OCI-LY7 (cell line): Measurements from ENCODE around the gene MTUS2. TPM values are rescaled to one million over a fixed set of nuclear protein-coding genes. Genes with fewer than 3 reads are reported as not detected.

Experiments used
- BruUV-seq: library from RNA; stranded (reverse); fragments of 400-500 nt; replicated peaks from 2 replicates; lab custom pipeline; 2021; lab: Mats Ljungman, UMichigan
- CTCF ChIA-PET: fragments of 300-600 bp; sonication (Branson Sonifier 250); formaldehyde crosslinking; loops from one replicate; lab custom pipeline; 2022; ENCODE audit warnings: antibody characterized with exemption; ENCODE audit not compliant: unreplicated experiment; lab: Charles Lee
- POLR2A ChIA-PET: fragments of 300-600 bp; sonication (Branson Sonifier 250); formaldehyde crosslinking; loops from one replicate; lab custom pipeline; 2022; ENCODE audit warnings: antibody characterized with exemption; lab: Charles Lee
- DNase-seq: peaks from one replicate; pipeline ENCODE4 v3.0.0-alpha.2; 2015; ENCODE audit warnings: low spot score
- H2AFZ ChIP-seq: fragments of 200-600 bp; sonication (generic), shearing (Covaris generic); 2 replicates; pipeline ENCODE4 v1.6.1; 2014; ENCODE audit warnings: mild to moderate bottlenecking, antibody characterized with exemption, low read length, moderate library complexity
- H3K27ac ChIP-seq: fragments of 200-600 bp; sonication (generic); 2 replicates; pipeline ENCODE4 v1.5.1; 2014; ENCODE audit warnings: mixed run types, low read depth, mild to moderate bottlenecking, moderate library complexity, low read length, inconsistent platforms; ENCODE audit not compliant: poor library complexity, severe bottlenecking
- H3K36me3 ChIP-seq: fragments of 200-600 bp; sonication (generic); 2 replicates; pipeline ENCODE4 v1.6.1; 2014; ENCODE audit warnings: mild to moderate bottlenecking, antibody characterized with exemption, low read length, moderate library complexity, mixed read lengths; ENCODE audit not compliant: insufficient read depth
- H3K4me1 ChIP-seq: fragments of 200-600 bp; sonication (generic); 2 replicates; pipeline ENCODE4 v1.5.1; 2014; ENCODE audit warnings: mild to moderate bottlenecking, low read length; ENCODE audit not compliant: insufficient read depth, poor library complexity, severe bottlenecking
- H3K4me2 ChIP-seq: fragments of 200-600 bp; sonication (generic); 2 replicates; pipeline ENCODE4 v1.6.1; 2014; ENCODE audit warnings: mild to moderate bottlenecking, low read length
- H3K4me3 ChIP-seq: fragments of 200-600 bp; sonication (generic); 2 replicates; pipeline ENCODE4 v1.5.1; 2014; ENCODE audit warnings: mild to moderate bottlenecking, low read depth, low read length; ENCODE audit not compliant: poor library complexity, severe bottlenecking
- H3K79me2 ChIP-seq: fragments of 200-600 bp; sonication (generic); 2 replicates; pipeline ENCODE4 v1.6.1; 2016; ENCODE audit warnings: low read depth, mild to moderate bottlenecking, low read length, moderate library complexity, mixed read lengths; ENCODE audit not compliant: insufficient read depth
- H3K9me2 ChIP-seq: fragments of 200-600 bp; sonication (generic); 2 replicates; pipeline ENCODE4 v1.6.1; 2016; ENCODE audit warnings: mild to moderate bottlenecking, low read length, mixed read lengths; ENCODE audit not compliant: insufficient read depth
- H3K9me3 ChIP-seq: fragments of 200-600 bp; sonication (generic); 2 replicates; pipeline ENCODE4 v1.6.1; 2014; ENCODE audit warnings: mild to moderate bottlenecking, mixed run types, low read length, mixed read lengths
- H4K20me1 ChIP-seq: fragments of 200-600 bp; sonication (generic); 2 replicates; pipeline ENCODE4 v1.6.1; 2014; ENCODE audit warnings: mild to moderate bottlenecking, antibody characterized with exemption, low read length, moderate library complexity, mixed read lengths; ENCODE audit not compliant: insufficient read depth
- EZH2phosphoT487 ChIP-seq: fragments of 200-600 bp; sonication (generic); IDR thresholded peaks from 2 replicates; pipeline ENCODE4 v1.6.1; 2018; ENCODE audit warnings: low read depth, borderline replicate concordance, mild to moderate bottlenecking, mixed run types, antibody characterized with exemption, low read length, moderate library complexity, mixed read lengths
- intact Hi-C: fragments of 100-400 bp; cut with micrococcal nuclease; formaldehyde crosslinking; loops from one replicate; pipeline ENCODE4 v1.10.0; 2022; ENCODE audit not compliant: unreplicated experiment
- total RNA-seq, 2 experiments: library from RNA; depleted of rRNA in 1 of 2; stranded (reverse); fragments of >200 nt in 1 of 2; shearing (Covaris generic) in 1 of 2; gene quantifications; 2 replicates each; pipeline ENCODE4 v1.2.3, GENCODE V29; 2014 to 2022
- TF ChIP-seq, protein P1 (sequence below): fragments of 200-600 bp; sonication (generic); conservative IDR thresholded peaks from 2 replicates; pipeline ENCODE4 v1.5.1; 2014; ENCODE audit warnings: mild to moderate bottlenecking, antibody characterized with exemption, low read length, moderate library complexity, mixed read lengths

MTUS2 gene
- total RNA-seq, 2 experiments from 2014 or later = 0.16 to 9.8 TPM

DNA sequence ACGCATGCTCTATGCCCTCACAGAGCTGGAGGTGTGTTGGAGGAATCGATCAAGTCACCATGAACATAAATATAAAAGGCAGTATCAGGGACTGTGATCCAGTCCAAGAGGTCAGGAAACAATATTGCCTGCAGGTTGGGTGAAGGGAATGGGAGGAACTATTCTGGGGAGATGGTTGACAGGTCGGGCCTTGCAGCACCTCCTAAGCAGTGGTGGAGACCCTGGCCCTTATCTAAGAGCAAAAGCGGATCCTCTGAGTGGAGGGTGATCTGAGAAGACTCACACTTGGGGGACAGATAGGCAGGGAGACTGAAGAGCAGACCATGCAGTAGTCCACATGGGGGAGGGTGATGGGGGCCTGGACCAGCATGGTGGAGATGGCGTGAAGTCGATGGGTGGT is 561.9 kb downstream of the MTUS2 start:
- no peak overlapping the region for H3K27ac ChIP-seq
- intact Hi-C loops = no loop called here
- H2AFZ ChIP-seq = no peak overlapping the region
- no peaks in the 10 kb centered on the region for H3K9me3 ChIP-seq
- no peaks in the 10 kb centered on the region for H3K9me2 ChIP-seq
- no peaks in the 10 kb centered on the region for H3K4me1 ChIP-seq
- TF ChIP-seq EZH2phosphoT487 = no peak
- TF ChIP-seq, protein P1, sequence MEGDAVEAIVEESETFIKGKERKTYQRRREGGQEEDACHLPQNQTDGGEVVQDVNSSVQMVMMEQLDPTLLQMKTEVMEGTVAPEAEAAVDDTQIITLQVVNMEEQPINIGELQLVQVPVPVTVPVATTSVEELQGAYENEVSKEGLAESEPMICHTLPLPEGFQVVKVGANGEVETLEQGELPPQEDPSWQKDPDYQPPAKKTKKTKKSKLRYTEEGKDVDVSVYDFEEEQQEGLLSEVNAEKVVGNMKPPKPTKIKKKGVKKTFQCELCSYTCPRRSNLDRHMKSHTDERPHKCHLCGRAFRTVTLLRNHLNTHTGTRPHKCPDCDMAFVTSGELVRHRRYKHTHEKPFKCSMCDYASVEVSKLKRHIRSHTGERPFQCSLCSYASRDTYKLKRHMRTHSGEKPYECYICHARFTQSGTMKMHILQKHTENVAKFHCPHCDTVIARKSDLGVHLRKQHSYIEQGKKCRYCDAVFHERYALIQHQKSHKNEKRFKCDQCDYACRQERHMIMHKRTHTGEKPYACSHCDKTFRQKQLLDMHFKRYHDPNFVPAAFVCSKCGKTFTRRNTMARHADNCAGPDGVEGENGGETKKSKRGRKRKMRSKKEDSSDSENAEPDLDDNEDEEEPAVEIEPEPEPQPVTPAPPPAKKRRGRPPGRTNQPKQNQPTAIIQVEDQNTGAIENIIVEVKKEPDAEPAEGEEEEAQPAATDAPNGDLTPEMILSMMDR = no peak
- no peaks in the 10 kb centered on the region for H3K79me2 ChIP-seq
- ChIA-PET CTCF (no interaction called here), POLR2A (no interaction called here)
- H3K4me2 ChIP-seq = no peak overlapping the region
- no peak for DNase-seq
- no peak overlapping the region for H3K4me3 ChIP-seq
- no peaks in the 10 kb centered on the region for H3K36me3 ChIP-seq
- no TSS peak for BruUV-seq
- H4K20me1 ChIP-seq = no peaks in the 10 kb centered on the region

DNA sequence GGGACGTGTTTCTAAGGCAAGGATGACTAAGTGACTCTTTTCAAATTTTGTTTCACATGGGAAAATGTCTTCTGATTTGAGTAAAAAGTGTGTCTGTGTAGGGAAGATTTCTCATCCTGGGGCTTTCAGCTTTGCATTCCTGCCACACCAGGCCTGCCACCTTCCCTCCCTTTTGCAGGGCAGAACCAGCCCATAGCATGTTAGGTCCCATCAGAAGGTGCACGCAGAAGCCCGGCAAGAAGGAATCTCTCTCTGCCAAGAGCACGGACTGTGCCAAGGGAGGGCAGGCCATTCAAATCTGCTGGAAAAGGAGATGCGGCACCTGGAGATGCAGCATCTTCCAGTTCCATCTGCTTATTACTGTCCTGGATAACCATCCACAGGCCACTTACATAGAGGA is 563.3 kb downstream of the MTUS2 start:
- no peaks in the 10 kb centered on the region for H3K9me2 ChIP-seq
- no TSS peak for BruUV-seq
- CTCF ChIA-PET = no interaction called here
- H3K9me3 ChIP-seq = no peaks in the 10 kb centered on the region
- TF ChIP-seq, protein P1 = no peak
- TF ChIP-seq EZH2phosphoT487 = no peak
- H3K79me2 ChIP-seq = no peaks in the 10 kb centered on the region
- H2AFZ ChIP-seq = no peak overlapping the region
- H3K4me2 ChIP-seq = no peak overlapping the region
- intact Hi-C loops = no loop called here
- H4K20me1 ChIP-seq = no peaks in the 10 kb centered on the region
- H3K36me3 ChIP-seq = no peaks in the 10 kb centered on the region
- H3K4me3 ChIP-seq = no peak overlapping the region
- DNase-seq = no peak
- POLR2A ChIA-PET = no interaction called here
- no peaks in the 10 kb centered on the region for H3K4me1 ChIP-seq
- H3K27ac ChIP-seq = no peak overlapping the region

DNA sequence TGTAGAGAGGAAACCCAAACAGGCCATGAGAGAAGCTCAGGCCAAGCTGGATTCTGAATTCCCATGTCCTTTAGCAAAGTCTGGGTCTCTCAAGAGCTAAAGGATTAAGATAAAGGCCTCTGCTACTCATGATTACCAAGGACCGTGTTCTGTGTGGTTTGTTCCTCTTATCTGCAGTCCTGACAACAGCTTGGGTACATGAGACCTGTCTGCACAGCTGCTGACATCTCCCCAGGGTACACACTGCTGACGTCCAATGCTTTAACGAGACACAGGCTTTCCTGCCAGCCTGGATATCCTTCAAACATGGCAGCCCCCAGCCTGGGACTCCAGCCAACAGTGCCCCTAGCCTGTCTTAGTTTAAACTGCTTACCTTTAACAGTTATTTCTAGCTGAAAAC is 564.3 kb downstream of the MTUS2 start:
- H3K79me2 ChIP-seq = no peaks in the 10 kb centered on the region
- no TSS peak for BruUV-seq
- intact Hi-C loops = no loop called here
- no peaks in the 10 kb centered on the region for H3K9me2 ChIP-seq
- no peaks in the 10 kb centered on the region for H3K36me3 ChIP-seq
- ChIA-PET POLR2A (no interaction called here), CTCF (no interaction called here)
- H2AFZ ChIP-seq = no peak overlapping the region
- no peak overlapping the region for H3K27ac ChIP-seq
- no peak for DNase-seq
- no peak overlapping the region for H3K4me2 ChIP-seq
- TF ChIP-seq, protein P1 = no peak
- TF ChIP-seq EZH2phosphoT487 = no peak
- H3K9me3 ChIP-seq = no peaks in the 10 kb centered on the region
- no peaks in the 10 kb centered on the region for H3K4me1 ChIP-seq
- no peaks in the 10 kb centered on the region for H4K20me1 ChIP-seq
- no peak overlapping the region for H3K4me3 ChIP-seq
